ENCODE measurements around the gene PHF3. TPM values are rescaled to one million over a fixed set of nuclear protein-coding genes. Genes with fewer than 3 reads are reported as not detected.

PHF3 gene
- total RNA-seq = 37.7 TPM
- long read RNA-seq, full-length matches to known transcripts = 3 of 43 reads
- long read RNA-seq, partial matches to known transcripts = 33 of 43 reads
- long read RNA-seq, other reads (novel, unspliced or antisense) = 7 of 43 reads

- intact Hi-C loops (cut with micrococcal nuclease) = no loop called here
- DNase-seq = peak; percentile 96
- ATAC-seq = peak; percentile 97
These were observed at the start of gene PHF3 for GRCh38 chr6:63635588-63636517. TSS of gene PHF3 (plus strand) at chr6:63635802. CDS start at chr6:63646552, 10,750 bp downstream.

GRCh38 chr6:63589952-63590411 lies 45.6 kb upstream of the PHF3 start:
- intact Hi-C loops (cut with micrococcal nuclease) = no loop called here
- ATAC-seq (no peak), DNase-seq (no peak)

- DNase-seq (no peak), ATAC-seq (no peak)
- intact Hi-C loops (cut with micrococcal nuclease) = no loop called here
These were observed 42.7 kb upstream of the PHF3 start for GRCh38 chr6:63592886-63593285.

- ATAC-seq (no peak), DNase-seq (no peak)
- intact Hi-C loops (cut with micrococcal nuclease) = loop anchor here (2.0 kb wide), 1 partner anchor 167 kb away; no protein-coding TSS in a partner anchor
These were observed 38.2 kb upstream of the PHF3 start for GRCh38 chr6:63597141-63598048.

GRCh38 chr6:63598049-63599036 lies 37.3 kb upstream of the PHF3 start:
- intact Hi-C loops (cut with micrococcal nuclease) = loop anchor here (2.0 kb wide), 1 partner anchor 166 kb away; no protein-coding TSS in a partner anchor
- peak; percentile 96 for ATAC-seq

GRCh38 chr6:63599243-63599642 lies 36.4 kb upstream of the PHF3 start:
- intact Hi-C loops (cut with micrococcal nuclease) = loop anchor here (2.0 kb wide), 1 partner anchor 166 kb away; no protein-coding TSS in a partner anchor
- DNase-seq = no peak
- no peak for ATAC-seq

More at GRCh38 chr6:63598049-63599036, 37.3 kb upstream of the PHF3 start:
- DNase-seq = peak; percentile 58

GRCh38 chr6:63600136-63600535 lies 35.5 kb upstream of the PHF3 start:
- intact Hi-C loops (cut with micrococcal nuclease) = no loop called here
- DNase-seq (no peak), ATAC-seq (no peak)

- no peak for ATAC-seq
- DNase-seq = no peak
- intact Hi-C loops (cut with micrococcal nuclease) = no loop called here
These were observed 26.4 kb upstream of the PHF3 start for GRCh38 chr6:63609231-63609630.

- ATAC-seq = no peak
- DNase-seq = no peak
- intact Hi-C loops (cut with micrococcal nuclease) = no loop called here
These were observed 24.7 kb upstream of the PHF3 start for GRCh38 chr6:63610944-63611343.

- intact Hi-C loops (cut with micrococcal nuclease) = no loop called here
- ATAC-seq = no peak
- DNase-seq = no peak
These were observed 24.0 kb upstream of the PHF3 start for GRCh38 chr6:63611560-63611959.

GRCh38 chr6:63615590-63615989 lies 20.0 kb upstream of the PHF3 start:
- DNase-seq = no peak
- intact Hi-C loops (cut with micrococcal nuclease) = no loop called here
- no peak for ATAC-seq

GRCh38 chr6:63624091-63624490 lies 11.5 kb upstream of the PHF3 start:
- intact Hi-C loops (cut with micrococcal nuclease) = no loop called here
- ATAC-seq = no peak

GRCh38 chr6:63630466-63630865 lies 5.1 kb upstream of the PHF3 start:
- ATAC-seq = no peak
- DNase-seq = no peak
- intact Hi-C loops (cut with micrococcal nuclease) = no loop called here

More at GRCh38 chr6:63624091-63624490, 11.5 kb upstream of the PHF3 start:
- no peak for DNase-seq

- no peak for ATAC-seq
- no peak for DNase-seq
- intact Hi-C loops (cut with micrococcal nuclease) = no loop called here
These were observed 972 bp upstream of the PHF3 start for GRCh38 chr6:63634630-63635029.

- DNase-seq (no peak), ATAC-seq (no peak)
- intact Hi-C loops (cut with micrococcal nuclease) = no loop called here
These were observed 401 bp upstream of the PHF3 start for GRCh38 chr6:63635215-63635587.

GRCh38 chr6:63636518-63637021 lies 968 bp downstream of the PHF3 start:
- intact Hi-C loops (cut with micrococcal nuclease) = no loop called here
- DNase-seq (peak; percentile 61), ATAC-seq (peak; percentile 6)

GRCh38 chr6:63637865-63638445 lies 2.4 kb downstream of the PHF3 start:
- ATAC-seq (no peak), DNase-seq (no peak)
- intact Hi-C loops (cut with micrococcal nuclease) = no loop called here

GRCh38 chr6:63640062-63640461 lies 4.5 kb downstream of the PHF3 start:
- DNase-seq = no peak
- ATAC-seq = no peak
- intact Hi-C loops (cut with micrococcal nuclease) = no loop called here

Data from left ventricle myocardium superior (tissue), 1 donor.